ENCODE results near the gene IRF4.

DNA sequence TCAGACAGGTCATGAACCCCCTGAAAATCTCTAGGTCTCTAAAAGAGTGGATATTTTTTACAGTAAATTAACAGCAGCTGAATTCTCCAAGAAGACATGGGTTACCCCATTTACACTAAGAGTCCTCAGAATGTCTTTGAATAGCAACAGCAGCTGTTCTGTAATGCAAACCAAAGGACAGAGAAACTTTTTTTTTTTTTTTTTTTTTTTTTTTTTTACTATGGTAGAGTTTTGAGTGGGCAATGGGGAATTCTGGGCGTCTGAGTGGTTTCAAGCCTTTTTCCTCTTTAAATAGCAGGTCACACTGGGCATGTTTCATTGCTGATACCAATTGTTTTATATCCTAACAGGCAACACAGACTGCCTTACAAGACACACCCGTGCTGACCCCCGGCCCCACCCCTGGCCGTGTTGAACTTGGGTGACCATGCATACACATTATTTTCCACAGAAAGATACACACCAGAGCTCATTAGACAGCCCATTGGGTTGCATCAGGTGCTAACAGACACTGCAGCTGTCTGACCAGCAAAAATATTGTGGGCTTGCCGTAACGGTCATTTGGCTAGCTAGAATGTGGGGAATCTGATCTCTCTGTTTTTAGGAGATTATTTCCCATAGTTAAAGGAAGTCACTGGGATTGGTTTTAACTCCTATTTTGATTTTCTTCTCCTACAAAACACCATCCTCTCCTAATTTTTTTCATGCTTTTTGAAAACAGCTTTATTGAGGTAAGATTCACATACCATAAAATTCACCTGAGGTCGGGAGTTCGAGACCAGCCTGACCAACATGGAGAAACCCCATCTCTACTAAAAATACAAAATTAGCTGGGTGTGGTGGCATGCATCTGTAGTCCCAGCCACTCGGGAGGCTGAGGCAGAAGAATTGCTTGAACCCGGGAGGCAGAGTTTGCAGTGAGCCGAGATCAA lies 26.7 kb upstream of the IRF4 start:
- TF ChIP-seq EZH2phosphoT487 (IDR thresholded peaks at IDR 0.05) (no peak), EZH2 (IDR thresholded peaks at IDR 0.05) (no peak)
- TF ChIP-seq, protein P1, sequence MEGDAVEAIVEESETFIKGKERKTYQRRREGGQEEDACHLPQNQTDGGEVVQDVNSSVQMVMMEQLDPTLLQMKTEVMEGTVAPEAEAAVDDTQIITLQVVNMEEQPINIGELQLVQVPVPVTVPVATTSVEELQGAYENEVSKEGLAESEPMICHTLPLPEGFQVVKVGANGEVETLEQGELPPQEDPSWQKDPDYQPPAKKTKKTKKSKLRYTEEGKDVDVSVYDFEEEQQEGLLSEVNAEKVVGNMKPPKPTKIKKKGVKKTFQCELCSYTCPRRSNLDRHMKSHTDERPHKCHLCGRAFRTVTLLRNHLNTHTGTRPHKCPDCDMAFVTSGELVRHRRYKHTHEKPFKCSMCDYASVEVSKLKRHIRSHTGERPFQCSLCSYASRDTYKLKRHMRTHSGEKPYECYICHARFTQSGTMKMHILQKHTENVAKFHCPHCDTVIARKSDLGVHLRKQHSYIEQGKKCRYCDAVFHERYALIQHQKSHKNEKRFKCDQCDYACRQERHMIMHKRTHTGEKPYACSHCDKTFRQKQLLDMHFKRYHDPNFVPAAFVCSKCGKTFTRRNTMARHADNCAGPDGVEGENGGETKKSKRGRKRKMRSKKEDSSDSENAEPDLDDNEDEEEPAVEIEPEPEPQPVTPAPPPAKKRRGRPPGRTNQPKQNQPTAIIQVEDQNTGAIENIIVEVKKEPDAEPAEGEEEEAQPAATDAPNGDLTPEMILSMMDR (IDR thresholded peaks at IDR 0.05): no peak
